K562 (cell line): ENCODE results near the gene AQP2. TPM values are rescaled to one million over a fixed set of nuclear protein-coding genes. Genes with fewer than 3 reads are reported as not detected.

Experiments used
- ATAC-seq: fragments of 200-7000 bp; cut with Tn5 transposase; 3 replicates; pipeline ENCODE4 v1.9.1; 2020; ENCODE audit warnings: moderate library complexity
- BruUV-seq: library from RNA; stranded (reverse); fragments of 400-500 nt; replicated peaks from 2 replicates; lab custom pipeline; 2021; lab: Mats Ljungman, UMichigan
- CTCF ChIA-PET: fragments of 300-600 bp; formaldehyde crosslinking; extraction: SDS; loops from one replicate; lab custom pipeline; 2021; ENCODE audit warnings: low intra/inter-chr PET ratio; lab: Yijun Ruan, JAX
- POLR2A ChIA-PET: fragments of 300-600, 350-650 bp; sonication (Branson Sonifier 250); formaldehyde crosslinking; extraction: SDS; loops from one replicate; lab custom pipeline; 2021; ENCODE audit warnings: antibody characterized with exemption, inconsistent platforms; lab: Yijun Ruan, JAX
- DNase-seq, 4 experiments: peaks; one replicate each; pipeline versions ENCODE4 v3.0.0 to v3.0.0-alpha.2; 2011 to 2018; ENCODE audit warnings: low spot score in 3 of 4, mixed read lengths in 3 of 4; ENCODE audit errors: extremely low read depth in 1 of 4
- FAIRE-seq: peaks from 2 replicates; lab custom pipeline; 2011; peaks lifted over from hg19 to GRCh38; lab: Jason Lieb, UNC
- H2AFZ ChIP-seq: 2 replicates; pipeline ENCODE4 v1.6.0; 2011; ENCODE audit warnings: low read depth, low read length, control low read depth, inconsistent platforms
- H3K27ac ChIP-seq: fragments of 200-600 bp; 3 replicates; pipeline ENCODE4 v1.8.0; 2011; ENCODE audit warnings: low read depth, mild to moderate bottlenecking, control low read depth, inconsistent platforms, low read length, moderate library complexity, mixed read lengths; ENCODE audit errors: extremely low read depth
- H3K27me3 ChIP-seq, 2 experiments: fragments of 300-600 bp in 1 of 2; 2 replicates in 1 of 2; 3 replicates in 1 of 2; pipeline versions ENCODE4 v1.6.0 to v1.8.0; 2011; ENCODE audit warnings: inconsistent platforms in 2 of 2, low read length in 2 of 2, mild to moderate bottlenecking in 1 of 2, mixed read lengths in 1 of 2, moderate library complexity in 1 of 2; ENCODE audit not compliant: control insufficient read depth in 2 of 2, insufficient read depth in 2 of 2
- H3K36me3 ChIP-seq: fragments of 300-600 bp; 3 replicates; pipeline ENCODE4 v1.8.0; 2011; ENCODE audit warnings: mild to moderate bottlenecking, low read length, inconsistent platforms; ENCODE audit not compliant: control insufficient read depth, insufficient read depth
- H3K4me1 ChIP-seq, 2 experiments: fragments of 200-600 bp in 1 of 2; replicated peaks in 1 of 2; 2 replicates in 1 of 2; 3 replicates in 1 of 2; pipeline versions ENCODE4 v1.5.1 to v1.8.0; 2011; ENCODE audit warnings: inconsistent platforms in 2 of 2, low read length in 2 of 2, mild to moderate bottlenecking in 1 of 2, mixed read lengths in 1 of 2, moderate library complexity in 1 of 2; ENCODE audit not compliant: control insufficient read depth in 2 of 2, insufficient read depth in 2 of 2
- H3K4me2 ChIP-seq: 2 replicates; pipeline ENCODE4 v1.6.1; 2011; ENCODE audit warnings: low read length, control low read depth, inconsistent platforms, mixed read lengths; ENCODE audit not compliant: insufficient read depth
- H3K4me3 ChIP-seq: fragments of 200-600 bp; sonication (generic), shearing (Covaris generic); 2 replicates; pipeline ENCODE4 v1.5.1; 2016; ENCODE audit warnings: control low read depth, inconsistent platforms
- H3K79me2 ChIP-seq: fragments of 200-600 bp; 3 replicates; pipeline ENCODE4 v1.8.0; 2011; ENCODE audit warnings: low read length, inconsistent platforms; ENCODE audit not compliant: control insufficient read depth, insufficient read depth
- H3K9ac ChIP-seq, 2 experiments: 2 replicates each; pipeline versions ENCODE4 v1.6.0 to v1.6.1; 2011; ENCODE audit warnings: low read depth in 2 of 2, low read length in 2 of 2, control low read depth in 1 of 2, inconsistent platforms in 1 of 2, mild to moderate bottlenecking in 1 of 2, mixed read lengths in 1 of 2; ENCODE audit not compliant: insufficient read depth in 1 of 2
- H3K9me1 ChIP-seq: one replicate; pipeline ENCODE4 v1.6.0; 2011; ENCODE audit warnings: inconsistent platforms, mild to moderate bottlenecking, low read length, moderate library complexity; ENCODE audit not compliant: control insufficient read depth, insufficient read depth
- H3K9me3 ChIP-seq: replicated peaks from 2 replicates; pipeline ENCODE4 v1.5.1; 2011; ENCODE audit warnings: low read depth, low read length, inconsistent platforms; ENCODE audit not compliant: control insufficient read depth, insufficient read depth
- H4K20me1 ChIP-seq: replicated peaks from 2 replicates; pipeline ENCODE4 v1.6.1; 2011; ENCODE audit warnings: low read length, inconsistent platforms, mixed read lengths; ENCODE audit not compliant: control insufficient read depth, insufficient read depth
- EHMT2 ChIP-seq: fragments of 450-650 bp; IDR thresholded peaks from 2 replicates; pipeline ENCODE4 v1.6.1; 2018; ENCODE audit warnings: antibody characterized with exemption
- ESRRA ChIP-seq: fragments of 450-650 bp; IDR thresholded peaks from 2 replicates; pipeline ENCODE4 v1.6.1; 2014; ENCODE audit warnings: low read depth, mild to moderate bottlenecking, moderate library complexity, borderline replicate concordance
- RFX7 ChIP-seq: fragments of 250-450 bp; sonication (Bioruptor Pico); IDR thresholded peaks from 2 replicates; pipeline ENCODE4 v1.5.1; 2021; ENCODE audit warnings: mild to moderate bottlenecking
- YBX1 ChIP-seq: fragments of 450-650 bp; IDR thresholded peaks from 2 replicates; pipeline ENCODE4 v1.7.1; 2016; ENCODE audit warnings: mild to moderate bottlenecking
- ZKSCAN8 ChIP-seq: fragments of 200-800 bp; sonication (Bioruptor generic); IDR thresholded peaks from 2 replicates; pipeline ENCODE4 v1.6.1; 2016; ENCODE audit warnings: missing genetic modification characterization, missing compliant biosample characterization
- ZNF41 ChIP-seq: fragments of 250-450 bp; sonication (Bioruptor Pico); conservative IDR thresholded peaks from 2 replicates; pipeline ENCODE4 v1.4.0; 2020; ENCODE audit warnings: mild to moderate bottlenecking
- WGBS: fragments of 100-300 bp; shearing (Covaris generic); methylation state at CpG from one replicate; pipeline ENCODE4 v1.1.6; 2016; ENCODE audit warnings: low coverage, mixed read lengths; ENCODE audit not compliant: insufficient coverage; ENCODE audit errors: missing lambda C conversion rate; 5-methylcytosine and 5-hydroxymethylcytosine counted together
- in situ Hi-C: fragments of 300-500 bp; cut with MboI; formaldehyde crosslinking; loops from 4 replicates; pipeline ENCODE4 v1.15.0; 2018; ENCODE audit warnings: inconsistent platforms, mixed read lengths
- intact Hi-C: fragments of 100-400 bp; cut with micrococcal nuclease; formaldehyde crosslinking; loops from 2 replicates; pipeline ENCODE4 v1.14.2; 2022
- polyA plus RNA-seq, 8 experiments: library from polyadenylated mRNA; depleted of rRNA in 4 of 8; stranded (reverse) in 5 of 8; unstranded in 3 of 8; fragments of >200 nt; fragmentation: Nextera tagmentation in 2 of 8; fragmentation: Illumina TruSeq in 1 of 8; extraction: Ambion mirVana in 2 of 8; extraction: Trizol in 1 of 8; gene quantifications; 2 replicates each; pipeline versions ENCODE4 v1.2.1 to v1.2.3, GENCODE V29; 2011 to 2014; ENCODE audit warnings: inconsistent platforms in 1 of 8, missing spikeins in 1 of 8
- total RNA-seq, 7 experiments: library from RNA; depleted of rRNA in 6 of 7; stranded (reverse); fragments of >200 nt in 6 of 7; fragmentation: Illumina TruSeq in 2 of 7; extraction: Trizol in 2 of 7; gene quantifications; 2 replicates each; pipeline versions ENCODE4 v1.2.1 to v1.2.3, GENCODE V29; 2011 to 2021; ENCODE audit warnings: low replicate concordance in 1 of 7
- TF ChIP-seq, protein P1 (sequence below): sonication (generic); formaldehyde crosslinking; IDR thresholded peaks from 2 replicates; pipeline ENCODE4 v1.8.0; 2022; ENCODE audit warnings: mild to moderate bottlenecking, missing genetic modification reagents
- TF ChIP-seq, protein P2 (sequence below): sonication (generic); formaldehyde crosslinking; IDR thresholded peaks from 2 replicates; pipeline ENCODE4 v1.8.0; 2022; ENCODE audit warnings: mild to moderate bottlenecking, missing genetic modification reagents, borderline replicate concordance
- TF ChIP-seq, protein P3 (sequence below): sonication (generic); formaldehyde crosslinking; IDR thresholded peaks from 2 replicates; pipeline ENCODE4 v1.8.0; 2022; ENCODE audit warnings: missing genetic modification reagents, mild to moderate bottlenecking, borderline replicate concordance
- TF ChIP-seq, protein P4 (sequence below): fragments of 250-450 bp; sonication (Bioruptor Pico); IDR thresholded peaks from 2 replicates; pipeline ENCODE4 v1.6.1; 2021; ENCODE audit warnings: mild to moderate bottlenecking
- TF ChIP-seq, protein P5 (sequence below): fragments of 450-650 bp; formaldehyde crosslinking; IDR thresholded peaks from 2 replicates; pipeline ENCODE4 v1.4.0; 2020; ENCODE audit warnings: mild to moderate bottlenecking, moderate library complexity
- TF ChIP-seq, protein P6 (sequence below): sonication (generic); formaldehyde crosslinking; IDR thresholded peaks from 2 replicates; pipeline ENCODE4 v1.8.0; 2022; ENCODE audit warnings: missing genetic modification reagents, mild to moderate bottlenecking, moderate library complexity, borderline replicate concordance
- TF ChIP-seq, protein P7 (sequence below): fragments of 250-450 bp; sonication (Bioruptor Pico); IDR thresholded peaks from 2 replicates; pipeline ENCODE4 v1.8.0; 2022; ENCODE audit warnings: moderate library complexity, mild to moderate bottlenecking, inconsistent platforms

AQP2 gene
- total and polyA plus RNA-seq, 9 of the 15 experiments (the other 6 are each of a cell fraction or from before 2014, with no cell fraction given): not detected

DNA sequence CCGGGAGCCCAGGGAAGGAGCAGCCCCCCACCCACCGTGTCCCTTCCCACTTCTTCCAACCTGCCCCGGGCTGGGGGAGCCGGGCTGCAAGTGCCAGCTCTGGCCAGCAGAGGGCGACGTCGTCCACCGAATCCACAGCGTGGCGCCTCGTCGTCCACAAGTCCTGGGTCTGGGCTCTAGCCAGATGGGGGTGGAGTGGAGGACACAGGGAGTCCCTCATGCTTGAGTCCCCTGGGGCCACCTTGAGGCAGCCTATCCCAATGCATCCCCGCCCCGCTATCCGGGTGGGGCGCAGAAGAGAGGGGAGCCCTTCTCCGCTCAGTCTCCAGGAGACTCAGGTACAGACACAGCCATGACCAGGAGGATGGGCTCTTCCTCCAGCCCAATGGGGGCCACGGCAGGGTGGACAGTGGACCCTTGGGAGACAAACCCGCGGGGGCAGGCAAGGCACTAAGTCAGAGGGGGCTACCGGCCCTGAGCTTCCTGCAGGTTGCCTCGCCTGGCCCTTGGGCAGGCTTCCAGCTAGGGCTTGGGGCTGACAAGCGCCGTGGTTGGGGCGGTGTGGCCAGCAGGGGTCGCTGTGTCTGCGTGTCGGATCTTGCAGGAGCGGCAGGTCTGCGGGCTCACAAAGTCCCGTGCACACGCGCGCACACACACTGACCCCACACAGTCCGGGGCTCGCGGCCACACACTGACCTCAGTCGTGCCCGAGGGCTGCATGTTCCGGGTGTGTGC, 16.7 kb downstream of the AQP2 start:
- H3K36me3 ChIP-seq: no peaks in the 10 kb centered on the region
- H3K9ac ChIP-seq: peak overlapping the region; percentile 62 to 87
- peaks cover 12 to 26% of the 10 kb centered on the region in 2 experiments; a peak in 4 of 5 replicates for H3K4me1 ChIP-seq
- POLR2A ChIA-PET: interaction anchor here (0.5 to 2.1 kb wide), 3 partner anchors 17 to 1096 kb away, joined by 3 to 11 read pairs (median 4); no protein-coding TSS in a partner anchor
- ATAC-seq (peak; percentile 90), FAIRE-seq (peak; percentile 96), DNase-seq (peak; percentile 92 to 96 (median 94))
- no peaks in the 10 kb centered on the region for H3K9me1 ChIP-seq
- BruUV-seq: no TSS peak
- no peaks in the 10 kb centered on the region for H3K79me2 ChIP-seq
- in situ Hi-C loops (loop anchor here (5.0 kb wide), 1 partner anchor 200 kb away; the partner anchor contains the start of gene CERS5), intact Hi-C loops (loop anchor here (1.0 to 2.0 kb wide), 5 partner anchors 89 to 212 kb away; no protein-coding TSS in a partner anchor)
- H4K20me1 ChIP-seq: peaks cover 16% of the 10 kb centered on the region; the same call in 1 of the 2 replicates
- peaks cover 28 to 70% of the 10 kb centered on the region in 2 experiments; a peak in 4 of 5 replicates for H3K27me3 ChIP-seq
- WGBS: 1% methylated on average over 22 of the region's 40 CpGs
- CTCF ChIA-PET: interaction anchor here (0.6 to 5.4 kb wide), 13 partner anchors 73 to 211 kb away, joined by 3 to 43 read pairs (median 4); no protein-coding TSS in a partner anchor
- peak overlapping the region; percentile 100 for H2AFZ ChIP-seq
- H3K4me3 ChIP-seq: peak overlapping the region; percentile 49
- H3K9me3 ChIP-seq: no peaks in the 10 kb centered on the region
- H3K27ac ChIP-seq: peak overlapping the region; percentile 29; the same call in 1 of the 3 replicates
- peak overlapping the region; percentile 94 for H3K4me2 ChIP-seq
- TF ChIP-seq, protein P1, sequence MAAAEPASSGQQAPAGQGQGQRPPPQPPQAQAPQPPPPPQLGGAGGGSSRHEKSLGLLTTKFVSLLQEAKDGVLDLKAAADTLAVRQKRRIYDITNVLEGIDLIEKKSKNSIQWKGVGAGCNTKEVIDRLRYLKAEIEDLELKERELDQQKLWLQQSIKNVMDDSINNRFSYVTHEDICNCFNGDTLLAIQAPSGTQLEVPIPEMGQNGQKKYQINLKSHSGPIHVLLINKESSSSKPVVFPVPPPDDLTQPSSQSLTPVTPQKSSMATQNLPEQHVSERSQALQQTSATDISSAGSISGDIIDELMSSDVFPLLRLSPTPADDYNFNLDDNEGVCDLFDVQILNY (CRISPR knock-in tag): no peak
- TF ChIP-seq, protein P2, sequence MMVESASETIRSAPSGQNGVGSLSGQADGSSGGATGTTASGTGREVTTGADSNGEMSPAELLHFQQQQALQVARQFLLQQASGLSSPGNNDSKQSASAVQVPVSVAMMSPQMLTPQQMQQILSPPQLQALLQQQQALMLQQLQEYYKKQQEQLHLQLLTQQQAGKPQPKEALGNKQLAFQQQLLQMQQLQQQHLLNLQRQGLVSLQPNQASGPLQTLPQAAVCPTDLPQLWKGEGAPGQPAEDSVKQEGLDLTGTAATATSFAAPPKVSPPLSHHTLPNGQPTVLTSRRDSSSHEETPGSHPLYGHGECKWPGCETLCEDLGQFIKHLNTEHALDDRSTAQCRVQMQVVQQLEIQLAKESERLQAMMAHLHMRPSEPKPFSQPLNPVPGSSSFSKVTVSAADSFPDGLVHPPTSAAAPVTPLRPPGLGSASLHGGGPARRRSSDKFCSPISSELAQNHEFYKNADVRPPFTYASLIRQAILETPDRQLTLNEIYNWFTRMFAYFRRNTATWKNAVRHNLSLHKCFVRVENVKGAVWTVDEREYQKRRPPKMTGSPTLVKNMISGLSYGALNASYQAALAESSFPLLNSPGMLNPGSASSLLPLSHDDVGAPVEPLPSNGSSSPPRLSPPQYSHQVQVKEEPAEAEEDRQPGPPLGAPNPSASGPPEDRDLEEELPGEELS: no peak
- TF ChIP-seq ESRRA (peak; percentile 15), RFX7 (CRISPR knock-in tag) (no peak), YBX1 (no peak), ZNF41 (CRISPR knock-in tag) (no peak), EHMT2 (peak; percentile 79), ZKSCAN8 (CRISPR knock-in tag) (no peak)
- TF ChIP-seq, protein P3, sequence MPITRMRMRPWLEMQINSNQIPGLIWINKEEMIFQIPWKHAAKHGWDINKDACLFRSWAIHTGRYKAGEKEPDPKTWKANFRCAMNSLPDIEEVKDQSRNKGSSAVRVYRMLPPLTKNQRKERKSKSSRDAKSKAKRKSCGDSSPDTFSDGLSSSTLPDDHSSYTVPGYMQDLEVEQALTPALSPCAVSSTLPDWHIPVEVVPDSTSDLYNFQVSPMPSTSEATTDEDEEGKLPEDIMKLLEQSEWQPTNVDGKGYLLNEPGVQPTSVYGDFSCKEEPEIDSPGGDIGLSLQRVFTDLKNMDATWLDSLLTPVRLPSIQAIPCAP (CRISPR knock-in tag): no peak
- TF ChIP-seq, protein P4, sequence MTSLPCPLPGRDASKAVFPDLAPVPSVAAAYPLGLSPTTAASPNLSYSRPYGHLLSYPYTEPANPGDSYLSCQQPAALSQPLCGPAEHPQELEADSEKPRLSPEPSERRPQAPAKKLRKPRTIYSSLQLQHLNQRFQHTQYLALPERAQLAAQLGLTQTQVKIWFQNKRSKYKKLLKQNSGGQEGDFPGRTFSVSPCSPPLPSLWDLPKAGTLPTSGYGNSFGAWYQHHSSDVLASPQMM (CRISPR knock-in tag): no peak
- TF ChIP-seq, protein P5, sequence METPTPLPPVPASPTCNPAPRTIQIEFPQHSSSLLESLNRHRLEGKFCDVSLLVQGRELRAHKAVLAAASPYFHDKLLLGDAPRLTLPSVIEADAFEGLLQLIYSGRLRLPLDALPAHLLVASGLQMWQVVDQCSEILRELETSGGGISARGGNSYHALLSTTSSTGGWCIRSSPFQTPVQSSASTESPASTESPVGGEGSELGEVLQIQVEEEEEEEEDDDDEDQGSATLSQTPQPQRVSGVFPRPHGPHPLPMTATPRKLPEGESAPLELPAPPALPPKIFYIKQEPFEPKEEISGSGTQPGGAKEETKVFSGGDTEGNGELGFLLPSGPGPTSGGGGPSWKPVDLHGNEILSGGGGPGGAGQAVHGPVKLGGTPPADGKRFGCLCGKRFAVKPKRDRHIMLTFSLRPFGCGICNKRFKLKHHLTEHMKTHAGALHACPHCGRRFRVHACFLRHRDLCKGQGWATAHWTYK (CRISPR knock-in tag): peak; percentile 83; the same call in 1 of the 2 replicates
- TF ChIP-seq, protein P6, sequence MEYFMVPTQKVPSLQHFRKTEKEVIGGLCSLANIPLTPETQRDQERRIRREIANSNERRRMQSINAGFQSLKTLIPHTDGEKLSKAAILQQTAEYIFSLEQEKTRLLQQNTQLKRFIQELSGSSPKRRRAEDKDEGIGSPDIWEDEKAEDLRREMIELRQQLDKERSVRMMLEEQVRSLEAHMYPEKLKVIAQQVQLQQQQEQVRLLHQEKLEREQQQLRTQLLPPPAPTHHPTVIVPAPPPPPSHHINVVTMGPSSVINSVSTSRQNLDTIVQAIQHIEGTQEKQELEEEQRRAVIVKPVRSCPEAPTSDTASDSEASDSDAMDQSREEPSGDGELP (CRISPR knock-in tag): peak; percentile 69; the same call in 1 of the 2 replicates
- TF ChIP-seq, protein P7, sequence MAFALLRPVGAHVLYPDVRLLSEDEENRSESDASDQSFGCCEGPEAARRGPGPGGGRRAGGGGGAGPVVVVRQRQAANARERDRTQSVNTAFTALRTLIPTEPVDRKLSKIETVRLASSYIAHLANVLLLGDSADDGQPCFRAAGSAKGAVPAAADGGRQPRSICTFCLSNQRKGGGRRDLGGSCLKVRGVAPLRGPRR (CRISPR knock-in tag): no peak
